NCI-H146 treated with DMSO at 0.1 percent for 48 hours (cell line): ENCODE data around the gene NLE1.
"Not testable (repeated sequence)": the region's sequence is repeated elsewhere in the genome, so short reads cannot be mapped to it uniquely, and the experiment has no call there.

Experiments
- DNase-seq: peaks from one replicate; lab custom pipeline; 2025; ENCODE audit not compliant: unreplicated experiment; lab: John Stamatoyannopoulos, UW

The NLE1 gene

GRCh38 chr17:35162755-35163154 lies 20.7 kb upstream of the NLE1 start:
- DNase-seq: no peak

DNA sequence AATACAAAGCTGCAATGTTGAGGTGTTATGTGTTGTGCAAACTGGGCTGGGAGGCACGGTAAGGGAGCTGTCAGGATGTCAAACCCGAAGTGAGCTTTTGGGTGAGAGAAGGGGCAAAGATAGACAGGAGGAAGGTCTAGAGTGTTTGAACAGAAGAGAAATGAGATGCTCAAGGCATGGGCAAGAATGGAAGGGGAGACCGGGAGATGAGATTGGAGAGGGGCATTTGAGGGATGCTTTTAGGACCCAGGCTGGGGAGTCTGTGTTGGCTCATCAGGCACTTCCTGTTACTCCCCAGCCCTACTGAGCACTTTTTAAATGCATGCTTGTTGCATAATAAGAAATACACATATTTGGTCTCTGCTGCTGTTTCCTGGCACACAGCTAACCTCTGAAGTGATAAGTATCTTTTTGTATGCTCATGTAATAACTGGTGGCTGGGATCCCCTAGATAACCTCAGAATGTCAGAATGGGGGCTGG lies 19.2 kb upstream of the NLE1 start:
- DNase-seq: no peak

- DNase-seq: no peak
Observed at GRCh38 chr17:35160354-35161201, 18.5 kb upstream of the NLE1 start.

DNA sequence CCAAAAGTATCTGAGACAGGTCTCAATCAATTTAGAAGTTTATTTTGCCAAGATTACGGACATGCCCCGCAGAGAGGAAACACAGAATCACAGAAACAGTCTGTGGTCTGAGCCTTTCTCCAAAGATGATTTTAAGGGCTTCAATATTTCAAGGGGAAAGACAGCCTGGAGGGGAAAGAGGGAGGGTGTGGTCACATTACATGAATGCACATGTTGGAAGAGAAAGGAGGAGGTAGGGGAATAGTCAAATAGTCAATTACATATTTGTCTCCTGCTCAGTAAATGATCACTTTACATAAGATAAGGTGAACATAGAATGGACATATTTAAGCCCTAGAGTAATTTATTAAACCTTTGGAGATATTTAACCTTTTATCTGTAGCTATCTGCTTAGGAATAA lies 17.8 kb upstream of the NLE1 start:
- no peak for DNase-seq

DNA sequence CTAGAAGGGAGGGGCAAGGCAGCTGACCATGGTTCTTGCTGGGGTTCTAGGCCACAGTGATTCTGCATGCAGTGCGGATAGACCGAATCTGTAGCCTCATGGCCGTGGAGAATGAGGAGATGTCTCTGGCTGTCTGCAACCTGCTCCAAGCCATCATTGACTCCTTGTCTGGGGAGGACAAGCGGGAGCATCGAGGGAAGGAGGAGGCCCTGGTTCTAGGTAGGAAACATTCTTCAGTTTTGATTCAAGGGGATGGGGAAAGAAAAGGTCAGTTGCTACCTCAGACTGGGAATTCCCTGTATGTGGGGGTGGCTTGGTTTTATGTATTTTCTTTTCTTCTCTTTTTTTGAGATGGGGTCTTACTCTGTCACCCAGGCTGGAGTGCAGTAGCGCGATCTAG lies 13.1 kb upstream of the NLE1 start:
- no peak for DNase-seq

DNA sequence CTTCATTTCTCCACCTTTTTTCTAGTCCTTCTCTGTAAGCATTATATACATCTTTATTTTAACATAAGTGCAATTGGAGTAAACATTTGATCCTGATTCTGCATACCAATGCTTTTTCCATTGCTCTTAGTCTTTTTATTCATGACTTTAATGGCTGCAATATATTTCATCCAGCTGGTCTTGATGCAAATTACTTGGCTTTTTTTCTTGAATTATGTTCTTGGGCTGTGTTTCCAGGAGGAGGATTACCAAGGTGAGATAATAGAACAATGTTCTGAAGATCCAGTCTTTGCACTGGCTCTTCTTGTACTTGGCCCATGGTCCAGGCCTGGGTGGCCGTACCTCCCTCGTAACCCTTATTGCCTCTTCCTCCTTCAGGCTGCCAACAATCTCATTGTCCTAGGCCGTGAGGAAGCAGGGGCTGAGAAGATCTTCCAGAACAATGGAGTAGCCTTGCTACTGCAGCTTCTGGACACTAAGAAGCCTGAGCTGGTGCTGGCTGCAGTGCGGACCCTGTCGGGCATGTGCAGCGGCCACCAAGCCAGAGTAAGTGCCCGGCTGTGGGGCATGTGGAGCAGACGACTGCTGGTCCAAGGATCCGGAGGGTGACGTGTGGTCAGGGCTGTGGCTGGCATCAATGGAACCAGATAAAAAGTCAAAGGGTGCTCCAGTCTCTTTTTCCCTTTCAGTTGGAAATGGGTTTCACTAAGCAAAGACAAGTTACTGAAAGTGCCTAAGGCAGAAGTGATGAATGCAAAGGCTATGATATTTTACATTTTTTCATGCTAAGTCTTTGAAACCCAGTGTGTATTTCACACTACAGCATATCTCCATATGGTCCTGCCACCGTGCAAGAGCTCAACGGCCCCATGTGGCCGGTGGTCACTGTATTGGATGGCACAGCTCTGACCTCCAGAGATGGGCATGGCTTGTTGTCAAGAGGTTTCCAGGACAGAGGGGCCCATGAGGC lies 12.4 kb upstream of the NLE1 start:
- DNase-seq: no peak

DNA sequence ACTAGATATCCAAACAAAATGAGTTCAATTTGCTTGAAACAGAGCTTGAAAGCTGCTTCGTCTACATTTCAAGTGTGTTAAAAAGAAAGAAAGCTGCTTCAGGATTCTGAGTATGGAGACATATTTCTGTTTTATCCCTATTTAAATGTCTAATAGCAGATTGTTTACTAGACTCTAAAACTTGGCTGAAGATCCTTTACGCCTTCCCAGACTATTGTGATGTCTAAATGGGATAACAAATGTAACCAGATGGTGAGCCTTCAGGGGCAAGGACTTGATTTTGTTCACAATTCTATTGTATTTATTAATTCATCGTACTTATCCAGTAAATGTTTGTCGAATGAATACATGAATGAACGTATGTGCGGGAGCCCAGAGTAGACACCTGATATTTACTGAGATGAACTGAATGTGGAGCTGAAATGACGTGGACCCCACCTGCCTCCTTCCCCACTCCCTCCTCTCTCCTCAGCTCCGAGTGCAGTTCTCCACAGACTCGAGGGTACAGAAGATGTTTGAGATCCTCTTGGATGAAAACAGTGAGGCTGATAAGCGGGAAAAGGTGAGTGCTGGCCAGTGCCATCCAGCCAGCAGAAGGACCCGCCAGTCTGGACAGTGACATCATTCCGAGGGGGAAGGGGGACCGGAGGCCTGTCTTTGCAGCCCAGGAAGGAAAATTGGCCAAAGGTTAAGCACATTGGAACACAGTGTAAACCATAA lies 10.5 kb upstream of the NLE1 start:
- DNase-seq: no peak

GRCh38 chr17:35151080-35151479 lies 9.0 kb upstream of the NLE1 start:
- DNase-seq: not testable (repeated sequence)

GRCh38 chr17:35149941-35150340 lies 7.8 kb upstream of the NLE1 start:
- DNase-seq: no peak

DNA sequence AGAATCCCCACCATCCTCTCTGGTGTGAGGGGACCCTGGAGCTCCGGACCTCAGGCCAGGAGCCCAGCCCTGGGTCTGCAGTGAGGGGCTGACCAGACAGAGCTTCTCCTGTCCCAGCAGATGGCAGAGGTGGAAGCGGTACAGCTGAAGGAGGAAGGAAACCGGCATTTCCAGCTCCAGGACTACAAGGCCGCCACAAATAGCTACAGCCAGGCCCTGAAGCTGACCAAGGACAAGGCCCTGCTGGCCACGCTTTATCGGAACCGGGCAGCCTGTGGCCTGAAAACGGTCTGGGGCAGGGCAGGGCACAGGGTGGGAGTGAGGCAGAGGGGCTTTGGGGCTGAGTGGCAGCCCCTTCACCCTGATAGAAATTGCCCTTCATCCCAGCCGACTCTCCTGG lies 6.0 kb upstream of the NLE1 start:
- no peak for DNase-seq

- no peak for DNase-seq
Observed at GRCh38 chr17:35147375-35147905, 5.3 kb upstream of the NLE1 start, which contains the start of gene UNC45B. UNC45B (plus strand) TSS chr17:35147817; CDS start chr17:35148264, 447 bp downstream.

GRCh38 chr17:35146214-35146833 lies 4.2 kb upstream of the NLE1 start:
- no peak for DNase-seq

DNA sequence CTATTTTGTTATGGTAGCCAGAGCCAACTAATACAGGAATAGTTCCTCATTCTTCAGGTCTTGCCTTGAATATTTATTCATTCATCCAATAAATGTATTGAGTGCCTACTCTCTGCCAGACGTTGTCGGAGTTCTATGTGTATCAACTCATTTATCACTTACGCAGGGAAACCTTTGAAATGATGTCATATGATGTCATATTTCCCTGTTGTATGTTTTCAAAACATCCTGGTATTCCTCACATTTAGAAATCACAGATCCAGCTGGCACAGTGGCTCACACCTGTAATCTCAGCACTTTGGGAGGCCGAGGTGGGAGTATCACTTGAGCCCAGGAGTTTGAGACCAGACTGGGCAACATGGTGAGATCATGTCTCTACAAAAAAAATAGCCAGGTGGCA lies 2.7 kb upstream of the NLE1 start:
- DNase-seq: no peak

DNA sequence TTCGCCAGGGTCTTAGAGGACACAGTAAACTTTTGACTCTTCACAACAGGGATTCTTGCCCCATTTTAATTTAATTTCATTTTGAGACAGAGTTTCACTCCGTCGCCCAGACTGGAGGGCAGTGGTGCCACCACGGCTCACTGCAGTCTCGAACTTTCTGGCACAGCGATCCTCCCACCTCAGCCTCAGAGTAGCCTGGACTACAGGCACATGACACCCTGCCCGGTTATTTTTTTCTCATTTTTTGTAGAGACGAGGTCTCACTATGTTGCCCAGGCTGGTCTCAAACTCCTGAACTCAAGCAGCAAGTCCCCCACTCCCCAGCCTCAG lies 329 bp upstream of the NLE1 start:
- DNase-seq: no peak

GRCh38 chr17:35138218-35138617 lies 3.9 kb downstream of the NLE1 start:
- no peak for DNase-seq

DNA sequence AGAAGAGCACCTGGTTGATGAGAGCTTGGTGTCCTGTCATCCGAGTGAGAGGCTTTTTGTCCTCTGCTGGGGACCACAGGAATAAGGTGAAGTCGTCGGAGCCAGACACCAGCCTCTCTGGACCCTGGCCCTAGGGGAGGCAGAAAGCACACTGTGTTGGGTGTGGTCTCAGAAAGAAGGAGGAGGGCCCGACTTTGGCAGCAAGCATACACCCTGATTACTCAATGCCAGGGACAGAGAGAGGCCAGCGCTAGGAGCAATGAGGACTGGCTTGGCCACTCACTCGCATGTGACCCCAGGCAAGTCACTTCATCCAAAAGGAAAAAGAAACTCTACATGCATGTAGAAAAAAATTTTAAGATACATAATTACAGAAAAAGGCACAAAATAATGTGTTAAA lies 6.8 kb downstream of the NLE1 start:
- no peak for DNase-seq

DNA sequence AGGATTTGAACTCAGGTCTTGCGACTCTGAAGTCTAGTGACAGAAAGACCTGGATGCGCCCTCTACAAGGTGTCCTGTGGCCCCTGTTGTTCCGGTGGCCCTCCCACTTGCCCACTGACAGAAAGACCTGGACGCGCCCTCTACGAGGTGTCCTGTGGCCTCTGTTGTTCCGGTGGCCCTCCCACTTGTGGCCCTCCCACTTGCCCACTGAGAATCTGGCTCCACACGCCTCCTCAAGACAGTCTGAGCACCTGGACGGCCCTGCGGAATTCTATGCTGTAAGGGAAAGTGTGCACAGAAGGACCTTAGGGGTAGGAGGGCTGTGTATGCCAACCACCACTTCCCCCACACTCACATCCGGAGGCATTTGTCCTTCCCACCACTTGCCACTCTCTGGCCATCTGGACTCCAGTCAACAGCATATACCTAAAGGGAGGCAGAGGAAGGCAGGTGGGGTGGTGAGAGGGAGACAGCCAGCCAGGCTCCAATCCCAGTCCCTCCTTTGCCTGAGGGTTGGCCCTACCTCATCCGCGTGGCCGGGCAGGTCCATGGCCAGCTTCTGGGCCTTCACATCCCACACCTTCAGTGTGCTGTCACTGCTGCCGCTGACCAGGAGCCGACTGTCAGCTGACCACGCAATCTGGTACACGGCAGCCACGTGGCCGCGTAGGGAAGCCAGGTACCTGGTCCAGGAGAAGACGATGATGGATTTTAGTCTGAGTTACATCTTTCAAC lies 9.1 kb downstream of the NLE1 start:
- no peak for DNase-seq

DNA sequence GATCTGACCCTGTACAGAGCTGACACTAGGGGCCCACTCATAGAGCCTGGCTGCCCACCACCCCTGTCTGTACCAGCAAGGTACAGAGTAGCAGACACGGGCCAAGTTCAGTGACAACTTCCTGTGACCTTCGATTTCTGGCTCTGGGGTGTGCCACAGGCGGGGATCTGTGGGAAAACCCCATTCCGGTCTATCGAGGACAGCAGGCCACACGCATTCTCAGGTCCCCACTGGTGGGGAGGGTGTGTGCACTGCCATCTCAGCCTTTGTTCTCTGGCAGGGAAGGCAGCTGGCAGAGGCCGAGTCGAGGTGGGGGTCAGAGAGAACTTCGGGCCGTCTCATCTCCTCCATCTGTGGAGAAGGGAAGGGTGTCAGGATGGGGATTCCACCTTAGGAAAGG lies 10.0 kb downstream of the NLE1 start:
- no peak for DNase-seq

DNA sequence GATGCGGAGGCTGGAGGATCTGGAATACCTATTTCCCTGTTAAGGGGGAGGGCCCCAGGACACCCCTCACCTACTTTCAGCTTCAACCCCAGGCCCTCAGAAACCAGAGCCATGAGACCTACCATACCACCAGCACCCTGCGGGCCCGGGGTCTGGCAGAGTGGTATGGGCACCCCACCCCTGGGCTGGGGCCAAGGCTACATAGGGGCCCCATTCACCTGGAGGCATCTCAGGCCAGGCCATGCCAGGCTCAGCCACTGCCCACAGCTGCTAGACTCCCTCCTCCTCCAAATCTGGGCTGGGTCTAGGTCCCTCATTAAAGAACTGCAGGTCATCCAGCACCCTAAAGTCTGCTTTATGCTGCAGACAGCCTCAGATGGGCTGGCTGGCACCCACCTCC lies 11.7 kb downstream of the NLE1 start:
- DNase-seq: no peak

- no peak for DNase-seq
Observed at GRCh38 chr17:35129973-35130351, 12.1 kb downstream of the NLE1 start.
